NB4 (cell line): ENCODE data around the gene ITPR3.

ENCODE experiments used
- CTCF ChIP-seq: IDR thresholded peaks from one replicate; pipeline ENCODE4 v1.5.1; 2012; ENCODE audit warnings: low read depth, low read length
- MAX ChIP-seq: IDR thresholded peaks from 2 replicates; pipeline ENCODE4 v1.6.1; 2011; ENCODE audit warnings: low read depth, low read length
- POLR2A ChIP-seq: IDR thresholded peaks from 2 replicates; pipeline ENCODE4 v1.6.1; 2011; ENCODE audit warnings: mild to moderate bottlenecking; ENCODE audit not compliant: insufficient read length; ENCODE audit errors: extremely low read depth

GRCh38 chr6:33634946-33635345, 13.8 kb downstream of the ITPR3 start:
- TF ChIP-seq CTCF (no peak), POLR2A (no peak), MAX (no peak)
